SK-MEL-5 (cell line): ENCODE measurements around the gene DMGDH. TPM values are rescaled to one million over a fixed set of nuclear protein-coding genes. Genes with fewer than 3 reads are reported as not detected.

Experiments used
- DNase-seq: peaks from one replicate; pipeline ENCODE4 v3.0.0-alpha.2; 2016; ENCODE audit warnings: low read depth, low spot score
- in situ Hi-C: cut with HindIII; loops from 2 replicates; pipeline ENCODE4 v1.10.0; 2016; ENCODE audit warnings: low sequenced_read_pairs, high pct_unique_total_duplicates, low pct_unique_long_range_greater_than_20kb
- total RNA-seq: library from RNA; depleted of rRNA; stranded (reverse); fragments of >200 nt; shearing (Covaris generic); gene quantifications from 2 replicates; pipeline ENCODE4 v1.2.3, GENCODE V29; 2014

The DMGDH gene
- total RNA-seq, 1 experiment from 2014 or later: not detected

- peak; percentile 71 for DNase-seq
- in situ Hi-C loops: no loop called here
Observed at GRCh38 chr5:79025054-79025472, 44.4 kb downstream of the DMGDH start.

- in situ Hi-C loops: no loop called here
- DNase-seq: no peak
Observed at GRCh38 chr5:79023947-79024346, 45.5 kb downstream of the DMGDH start.

GRCh38 chr5:79023348-79023747, 46.1 kb downstream of the DMGDH start:
- in situ Hi-C loops: no loop called here
- DNase-seq: no peak

GRCh38 chr5:79022771-79023170, 46.7 kb downstream of the DMGDH start:
- in situ Hi-C loops: no loop called here
- DNase-seq: no peak

- no peak for DNase-seq
- in situ Hi-C loops: no loop called here
Observed at GRCh38 chr5:79021753-79022152, 47.7 kb downstream of the DMGDH start.

- in situ Hi-C loops: no loop called here
- DNase-seq: peak; percentile 70
Observed at GRCh38 chr5:79020861-79021561, 48.5 kb downstream of the DMGDH start.

GRCh38 chr5:79014631-79015030, 54.8 kb downstream of the DMGDH start:
- DNase-seq: no peak
- in situ Hi-C loops: no loop called here

- no peak for DNase-seq
- in situ Hi-C loops: no loop called here
Observed at GRCh38 chr5:79011869-79012268, 57.6 kb downstream of the DMGDH start.

- in situ Hi-C loops: no loop called here
Observed at GRCh38 chr5:79011219-79011836, 58.1 kb downstream of the DMGDH start.

GRCh38 chr5:79008362-79008761, 61.1 kb downstream of the DMGDH start:
- in situ Hi-C loops: no loop called here
- no peak for DNase-seq

More at GRCh38 chr5:79011219-79011836, 58.1 kb downstream of the DMGDH start:
- DNase-seq: peak; percentile 33

- in situ Hi-C loops: no loop called here
- DNase-seq: no peak
Observed at GRCh38 chr5:79007872-79008271, 61.6 kb downstream of the DMGDH start.

GRCh38 chr5:79005936-79006631, 63.4 kb downstream of the DMGDH start:
- in situ Hi-C loops: no loop called here
- no peak for DNase-seq

GRCh38 chr5:79005151-79005550, 64.3 kb downstream of the DMGDH start:
- in situ Hi-C loops: no loop called here
- no peak for DNase-seq

- in situ Hi-C loops: no loop called here
- DNase-seq: no peak
Observed at GRCh38 chr5:79002374-79002773, 67.1 kb downstream of the DMGDH start.

- no peak for DNase-seq
Observed at GRCh38 chr5:79001471-79001870, 68.0 kb downstream of the DMGDH start.

GRCh38 chr5:78997090-78997489, 72.4 kb downstream of the DMGDH start:
- no peak for DNase-seq
- in situ Hi-C loops: no loop called here

More at GRCh38 chr5:79001471-79001870, 68.0 kb downstream of the DMGDH start:
- in situ Hi-C loops: no loop called here

GRCh38 chr5:78995521-78996007, 73.9 kb downstream of the DMGDH start:
- in situ Hi-C loops: no loop called here
- DNase-seq: no peak

GRCh38 chr5:78993165-78993564, 76.3 kb downstream of the DMGDH start:
- no peak for DNase-seq
- in situ Hi-C loops: no loop called here
